Hepatocyte (in vitro differentiated cells): ENCODE measurements around the gene CRHR1. TPM values are rescaled to one million over a fixed set of nuclear protein-coding genes. Genes with fewer than 3 reads are reported as not detected.

Experiments used
- DNase-seq: peaks from one replicate; pipeline ENCODE4 v3.0.0-alpha.2; 2016; ENCODE audit warnings: low spot score
- H2AFZ ChIP-seq: fragments of 200-600 bp; sonication (generic); 2 replicates; pipeline ENCODE4 v1.6.0; 2016; ENCODE audit warnings: antibody characterized with exemption, mild to moderate bottlenecking
- H3K27ac ChIP-seq: fragments of 200-600 bp; sonication (generic); 2 replicates; pipeline ENCODE4 v1.5.1; 2016; ENCODE audit warnings: mild to moderate bottlenecking
- H3K27me3 ChIP-seq: fragments of 200-600 bp; sonication (generic); 2 replicates; pipeline ENCODE4 v1.6.1; 2016
- H3K36me3 ChIP-seq: fragments of 200-600 bp; sonication (generic); replicated peaks from 2 replicates; pipeline ENCODE4 v1.5.1; 2016; ENCODE audit warnings: low read depth; ENCODE audit not compliant: insufficient read depth
- H3K4me1 ChIP-seq: fragments of 200-600 bp; sonication (generic); 2 replicates; pipeline ENCODE4 v1.5.1; 2016; ENCODE audit warnings: mild to moderate bottlenecking, moderate library complexity; ENCODE audit not compliant: insufficient read depth
- H3K4me2 ChIP-seq: fragments of 200-600 bp; sonication (generic); 2 replicates; pipeline ENCODE4 v1.6.0; 2016
- H3K4me3 ChIP-seq: fragments of 200-600 bp; sonication (generic); 2 replicates; pipeline ENCODE4 v1.5.1; 2016; ENCODE audit warnings: mild to moderate bottlenecking
- H3K79me2 ChIP-seq: fragments of 200-600 bp; sonication (generic); 2 replicates; pipeline ENCODE4 v1.6.0; 2017; ENCODE audit warnings: mild to moderate bottlenecking
- H3K9me2 ChIP-seq: fragments of 200-600 bp; sonication (generic); replicated peaks from 2 replicates; pipeline ENCODE4 v1.6.0; 2017; ENCODE audit warnings: mild to moderate bottlenecking; ENCODE audit not compliant: insufficient read depth
- H3K9me3 ChIP-seq: fragments of 200-600 bp; sonication (generic); 2 replicates; pipeline ENCODE4 v1.5.1; 2016; ENCODE audit warnings: low read depth, mild to moderate bottlenecking
- H4K20me1 ChIP-seq: fragments of 200-600 bp; sonication (generic); 2 replicates; pipeline ENCODE4 v1.6.0; 2016; ENCODE audit warnings: mild to moderate bottlenecking; ENCODE audit not compliant: insufficient read depth, poor library complexity, severe bottlenecking
- EZH2 ChIP-seq: fragments of 200-600 bp; sonication (generic); IDR thresholded peaks from 2 replicates; pipeline ENCODE4 v1.6.1; 2016; ENCODE audit warnings: antibody characterized with exemption, mild to moderate bottlenecking, borderline replicate concordance
- EZH2phosphoT487 ChIP-seq: fragments of 200-600 bp; sonication (generic); IDR thresholded peaks from one replicate; pipeline ENCODE4 v1.6.1; 2018; ENCODE audit warnings: antibody characterized with exemption, mild to moderate bottlenecking, low read depth, moderate library complexity; ENCODE audit not compliant: unreplicated experiment, severe bottlenecking
- WGBS: methylation state at CpG from one replicate; pipeline ENCODE4 v1.1.6; 2016; ENCODE audit warnings: low lambda C conversion rate; ENCODE audit errors: missing lambda C conversion rate; 5-methylcytosine and 5-hydroxymethylcytosine counted together
- polyA plus RNA-seq: library from polyadenylated mRNA; unstranded; fragments of >200 nt; fragmentation: Nextera tagmentation; extraction: Ambion mirVana; gene quantifications from 2 replicates; pipeline ENCODE4 v1.2.1, GENCODE V29; 2016
- total RNA-seq: library from RNA; depleted of rRNA; stranded (reverse); fragments of >200 nt; gene quantifications from 2 replicates; pipeline ENCODE4 v1.2.3, GENCODE V29; 2014
- TF ChIP-seq, protein P1 (sequence below): fragments of 200-600 bp; sonication (generic); IDR thresholded peaks from 2 replicates; pipeline ENCODE4 v1.5.1; 2016; ENCODE audit warnings: antibody characterized with exemption, mild to moderate bottlenecking; ENCODE audit not compliant: poor library complexity

CRHR1 gene
- total and polyA plus RNA-seq, 2 experiments from 2014 or later, result not detected

DNA sequence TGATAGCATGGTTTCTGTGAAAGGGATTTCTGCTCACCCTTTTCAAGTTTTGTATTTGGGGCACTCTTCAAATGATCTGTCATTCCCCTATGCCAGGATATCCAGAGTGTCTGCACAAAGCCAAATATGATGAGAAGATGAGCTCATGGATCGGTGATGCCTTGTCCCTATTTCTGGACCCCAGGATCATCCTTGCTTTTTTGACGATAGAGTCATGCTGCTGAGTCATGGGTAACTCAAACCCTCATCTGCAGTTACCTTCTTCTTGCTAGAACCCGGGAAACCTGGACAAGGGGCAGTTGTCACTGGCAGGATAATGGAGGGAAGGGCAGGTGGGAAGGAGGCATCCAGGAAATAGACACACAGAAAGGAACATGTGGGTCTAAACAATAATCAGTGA is 92.4 kb downstream of the CRHR1 start:
- no peak overlapping the region for H2AFZ ChIP-seq
- no peaks in the 10 kb centered on the region for H4K20me1 ChIP-seq
- H3K4me1 ChIP-seq, result no peaks in the 10 kb centered on the region
- H3K27me3 ChIP-seq, result peaks cover 16% of the 10 kb centered on the region
- no peak for DNase-seq
- no peaks in the 10 kb centered on the region for H3K9me2 ChIP-seq
- no peaks in the 10 kb centered on the region for H3K36me3 ChIP-seq
- no peak overlapping the region for H3K27ac ChIP-seq
- no peak overlapping the region for H3K4me3 ChIP-seq
- TF ChIP-seq EZH2 (no peak), EZH2phosphoT487 (no peak)
- TF ChIP-seq, protein P1, sequence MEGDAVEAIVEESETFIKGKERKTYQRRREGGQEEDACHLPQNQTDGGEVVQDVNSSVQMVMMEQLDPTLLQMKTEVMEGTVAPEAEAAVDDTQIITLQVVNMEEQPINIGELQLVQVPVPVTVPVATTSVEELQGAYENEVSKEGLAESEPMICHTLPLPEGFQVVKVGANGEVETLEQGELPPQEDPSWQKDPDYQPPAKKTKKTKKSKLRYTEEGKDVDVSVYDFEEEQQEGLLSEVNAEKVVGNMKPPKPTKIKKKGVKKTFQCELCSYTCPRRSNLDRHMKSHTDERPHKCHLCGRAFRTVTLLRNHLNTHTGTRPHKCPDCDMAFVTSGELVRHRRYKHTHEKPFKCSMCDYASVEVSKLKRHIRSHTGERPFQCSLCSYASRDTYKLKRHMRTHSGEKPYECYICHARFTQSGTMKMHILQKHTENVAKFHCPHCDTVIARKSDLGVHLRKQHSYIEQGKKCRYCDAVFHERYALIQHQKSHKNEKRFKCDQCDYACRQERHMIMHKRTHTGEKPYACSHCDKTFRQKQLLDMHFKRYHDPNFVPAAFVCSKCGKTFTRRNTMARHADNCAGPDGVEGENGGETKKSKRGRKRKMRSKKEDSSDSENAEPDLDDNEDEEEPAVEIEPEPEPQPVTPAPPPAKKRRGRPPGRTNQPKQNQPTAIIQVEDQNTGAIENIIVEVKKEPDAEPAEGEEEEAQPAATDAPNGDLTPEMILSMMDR, result no peak
- WGBS, result 72% methylated on average over 3 of the region's 3 CpGs
- no peaks in the 10 kb centered on the region for H3K79me2 ChIP-seq
- no peaks in the 10 kb centered on the region for H3K9me3 ChIP-seq
- H3K4me2 ChIP-seq, result no peak overlapping the region

DNA sequence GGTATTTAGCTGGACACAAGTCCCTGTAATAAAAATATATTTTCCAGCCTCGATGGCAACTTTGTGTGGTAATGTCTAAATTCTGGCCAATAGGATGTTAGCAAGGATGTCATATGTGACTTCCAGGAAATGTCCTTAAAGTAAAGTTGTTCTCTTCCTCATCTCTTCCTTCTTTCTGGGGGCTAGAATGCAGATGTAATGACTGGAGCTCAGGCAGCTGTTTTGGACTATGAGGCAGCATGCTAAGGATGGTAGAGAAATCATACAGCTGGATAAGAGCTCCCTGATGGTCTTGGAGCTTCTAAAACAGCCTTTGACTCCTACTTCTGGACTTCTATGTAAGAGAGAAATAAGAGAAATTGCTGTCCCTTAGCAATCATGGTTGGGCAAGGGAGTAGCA is 93.3 kb downstream of the CRHR1 start:
- H3K36me3 ChIP-seq, result no peaks in the 10 kb centered on the region
- H3K27me3 ChIP-seq, result peaks cover 16% of the 10 kb centered on the region
- no peaks in the 10 kb centered on the region for H3K79me2 ChIP-seq
- DNase-seq, result no peak
- H4K20me1 ChIP-seq, result no peaks in the 10 kb centered on the region
- 79% methylated on average over 1 of the region's 1 CpG for WGBS
- H3K4me2 ChIP-seq, result no peak overlapping the region
- no peaks in the 10 kb centered on the region for H3K9me3 ChIP-seq
- H2AFZ ChIP-seq, result no peak overlapping the region
- H3K27ac ChIP-seq, result no peak overlapping the region
- no peak for TF ChIP-seq EZH2phosphoT487
- no peak for TF ChIP-seq EZH2
- TF ChIP-seq, protein P1, result no peak
- no peak overlapping the region for H3K4me3 ChIP-seq
- no peaks in the 10 kb centered on the region for H3K4me1 ChIP-seq
- no peaks in the 10 kb centered on the region for H3K9me2 ChIP-seq

DNA sequence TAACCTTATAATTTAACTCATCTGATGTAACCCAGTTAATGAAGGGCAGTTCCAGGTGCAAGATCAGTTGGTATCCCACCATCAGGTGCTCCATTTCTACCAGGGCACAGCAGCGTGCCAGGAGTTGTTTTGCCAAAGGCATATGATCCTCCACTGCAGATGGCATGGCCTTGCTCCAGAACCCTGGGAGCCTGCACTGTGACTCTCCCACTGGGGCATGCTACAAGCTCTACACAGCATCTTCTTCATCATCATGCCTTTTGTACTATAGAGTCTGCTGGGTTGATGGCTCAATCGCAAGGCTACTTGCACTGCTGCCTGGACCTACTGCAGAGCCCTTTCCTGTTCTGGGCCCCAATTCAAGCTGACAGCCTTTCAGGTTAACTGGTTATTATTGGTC is 98.9 kb downstream of the CRHR1 start:
- Histone ChIP-seq H3K9me2 (no peaks in the 10 kb centered on the region), H3K4me1 (no peaks in the 10 kb centered on the region), H3K79me2 (no peaks in the 10 kb centered on the region), H3K27ac (no peak overlapping the region), H2AFZ (no peak overlapping the region), H3K9me3 (no peaks in the 10 kb centered on the region), H4K20me1 (no peaks in the 10 kb centered on the region), H3K27me3 (peaks cover 2% of the 10 kb centered on the region), H3K4me3 (no peak overlapping the region), H3K4me2 (no peak overlapping the region), H3K36me3 (no peaks in the 10 kb centered on the region)
- WGBS, result 93% methylated on average over 2 of the region's 2 CpGs
- DNase-seq, result no peak
- TF ChIP-seq EZH2phosphoT487, result no peak
- TF ChIP-seq EZH2, result no peak
- TF ChIP-seq, protein P1, result no peak

Other genes with a start within 250 kb of the CRHR1 start
- not detected in 2 replicates for gene SPPL2C, start 60.6 kb downstream of the CRHR1 start, total RNA-seq
- not detected in 2 replicates for gene SPPL2C, start 60.6 kb downstream of the CRHR1 start, polyA plus RNA-seq
- gene MAPT, start 110.2 kb downstream of the CRHR1 start, total RNA-seq, result 0.24 and 0.37 TPM in 2 replicates
- gene MAPT, start 110.2 kb downstream of the CRHR1 start, polyA plus RNA-seq, result 0.71 TPM in 1 of 2 replicates, not detected in the other
- gene STH, start 214.9 kb downstream of the CRHR1 start, total RNA-seq, result not detected in 2 replicates
- gene STH, start 214.9 kb downstream of the CRHR1 start, polyA plus RNA-seq, result not detected in 2 replicates